HepG2 (cell line): ENCODE results near the gene SARS2. TPM values are rescaled to one million over a fixed set of nuclear protein-coding genes. Genes with fewer than 3 reads are reported as not detected.

ENCODE experiments used
- ARNTL ChIP-seq: sonication (generic); formaldehyde crosslinking; IDR thresholded peaks from 2 replicates; pipeline ENCODE4 v1.4.0; 2020; ENCODE audit warnings: mild to moderate bottlenecking, missing genetic modification reagents
- ISL2 ChIP-seq: sonication (generic); formaldehyde crosslinking; IDR thresholded peaks from 2 replicates; pipeline ENCODE4 v1.5.0; 2020; ENCODE audit warnings: missing genetic modification reagents
- KAT8 ChIP-seq: IDR thresholded peaks from 2 replicates; pipeline ENCODE4 v1.6.1; 2016; ENCODE audit warnings: missing genetic modification reagents, missing compliant biosample characterization
- KLF16 ChIP-seq, 2 experiments: sonication (generic) in 1 of 2; formaldehyde crosslinking in 1 of 2; IDR thresholded peaks; 2 replicates each; pipeline versions ENCODE4 v1.6.1 to v1.8.0; 2016 to 2023; ENCODE audit warnings: missing genetic modification reagents in 2 of 2, missing compliant biosample characterization in 1 of 2
- MAX ChIP-seq: IDR thresholded peaks from 2 replicates; pipeline ENCODE4 v1.6.1; 2012; ENCODE audit warnings: inconsistent platforms
- NFAT5 ChIP-seq: sonication (generic); formaldehyde crosslinking; IDR thresholded peaks from 2 replicates; pipeline ENCODE4 v1.4.0; 2020; ENCODE audit warnings: missing genetic modification reagents
- TCF7 ChIP-seq: sonication (generic); IDR thresholded peaks from 2 replicates; pipeline ENCODE4 v1.6.1; 2016; ENCODE audit warnings: antibody characterized with exemption, low read depth
- ZNF350 ChIP-seq: sonication (generic); formaldehyde crosslinking; IDR thresholded peaks from 2 replicates; pipeline ENCODE4 v1.4.0; 2020; ENCODE audit warnings: mild to moderate bottlenecking, low read depth, missing genetic modification reagents, borderline replicate concordance
- ZNF431 ChIP-seq: sonication (generic); formaldehyde crosslinking; IDR thresholded peaks from 2 replicates; pipeline ENCODE4 v1.9.0; 2022; ENCODE audit warnings: missing genetic modification reagents, low read depth, mild to moderate bottlenecking, borderline replicate concordance
- ZNF713 ChIP-seq: sonication (generic); formaldehyde crosslinking; IDR thresholded peaks from 2 replicates; pipeline ENCODE4 v1.4.0; 2020; ENCODE audit warnings: mild to moderate bottlenecking, missing genetic modification reagents
- polyA plus RNA-seq, 8 experiments: library from polyadenylated mRNA; depleted of rRNA in 3 of 8; stranded (reverse) in 7 of 8; unstranded in 1 of 8; fragments of >200 nt; fragmentation: Illumina TruSeq in 4 of 8; extraction: Trizol in 4 of 8; gene quantifications; 2 replicates each; pipeline versions ENCODE4 v1.2.1 to v1.2.3, GENCODE V29; 2011 to 2016; ENCODE audit warnings: low read depth in 4 of 8, missing spikeins in 1 of 8, mixed read lengths in 1 of 8; ENCODE audit not compliant: insufficient read depth in 1 of 8
- total RNA-seq, 5 experiments: library from RNA; depleted of rRNA; stranded (reverse); fragments of >200 nt; fragmentation: Illumina TruSeq; extraction: Trizol; gene quantifications; 2 replicates each; pipeline ENCODE4 v1.2.3, GENCODE V29; 2016; ENCODE audit warnings: low read depth in 1 of 5

Gene SARS2
- total and polyA plus RNA-seq, 2 of the 13 experiments (the other 11 are each of a cell fraction or from before 2014, with no cell fraction given): 40.0 to 48.6 TPM

GRCh38 chr19:38891771-38892170 lies 38.8 kb downstream of the SARS2 start (continued):
- no peak for TF ChIP-seq TCF7
- no peak for TF ChIP-seq ISL2 (CRISPR knock-in tag)
- no peak for TF ChIP-seq NFAT5
- TF ChIP-seq KAT8 (CRISPR knock-in tag): no peak
- TF ChIP-seq ZNF713 (CRISPR knock-in tag): no peak
- no peak for TF ChIP-seq ARNTL (CRISPR knock-in tag)
- TF ChIP-seq MAX: no peak
- TF ChIP-seq KLF16 (CRISPR knock-in tag; IDR thresholded peaks at IDR 0.05): no peak
- no peak for TF ChIP-seq ZNF350 (CRISPR knock-in tag)
- no peak for TF ChIP-seq ZNF431
